Measurements from ENCODE around the gene CSAD. TPM values are rescaled to one million over a fixed set of nuclear protein-coding genes. Genes with fewer than 3 reads are reported as not detected.

CSAD gene
- total and polyA plus RNA-seq, 2 of the 13 experiments (the other 11 are each of a cell fraction or from before 2014, with no cell fraction given), result 7.2 to 23.5 TPM

- no peak for TF ChIP-seq ZNF597 (CRISPR knock-in tag; IDR thresholded peaks at IDR 0.05)
- no peak for TF ChIP-seq ZNF383 (CRISPR knock-in tag; IDR thresholded peaks at IDR 0.05; ENCODE audit: borderline replicate concordance)
- TF ChIP-seq TFE3 (CRISPR knock-in tag; IDR thresholded peaks at IDR 0.05), result peak; percentile 60; the same call in 1 of the 2 replicates
- TF ChIP-seq GFI1 (CRISPR knock-in tag; IDR thresholded peaks at IDR 0.05; ENCODE audit: borderline replicate concordance), result no peak
- no peak for TF ChIP-seq MXD1 (CRISPR knock-in tag; IDR thresholded peaks at IDR 0.05)
- no peak for TF ChIP-seq ZNF512B (CRISPR knock-in tag; IDR thresholded peaks at IDR 0.05; ENCODE audit: borderline replicate concordance)
- no peak for TF ChIP-seq RBFOX2 (IDR thresholded peaks at IDR 0.05; ENCODE audit: low read depth, low read length)
- TF ChIP-seq ZBTB1 (CRISPR knock-in tag; IDR thresholded peaks at IDR 0.05; ENCODE audit: borderline replicate concordance), result no peak
- no peak for TF ChIP-seq ATRX (CRISPR knock-in tag; IDR thresholded peaks at IDR 0.05; ENCODE audit: borderline replicate concordance)
- TF ChIP-seq ZNF720 (CRISPR knock-in tag; IDR thresholded peaks at IDR 0.05), result no peak
- TF ChIP-seq NFE2L2 (IDR thresholded peaks at IDR 0.05; ENCODE audit: low read length), result no peak
- no peak for TF ChIP-seq ZNF280D (CRISPR knock-in tag; IDR thresholded peaks at IDR 0.05)
- TF ChIP-seq THRA (CRISPR knock-in tag; IDR thresholded peaks at IDR 0.05; ENCODE audit: borderline replicate concordance), result peak; percentile 61; the same call in 1 of the 2 replicates
- TF ChIP-seq ZNF841 (CRISPR knock-in tag; IDR thresholded peaks at IDR 0.05; ENCODE audit: borderline replicate concordance), result no peak
- no peak for TF ChIP-seq CHD2 (IDR thresholded peaks at IDR 0.05; ENCODE audit: low read depth, low read length)
- TF ChIP-seq ZNF777 (CRISPR knock-in tag; IDR thresholded peaks at IDR 0.05), result no peak
- TF ChIP-seq RXRB (CRISPR knock-in tag; IDR thresholded peaks at IDR 0.05; ENCODE audit: borderline replicate concordance), result peak; percentile 85
- no peak for TF ChIP-seq KDM5A (IDR thresholded peaks at IDR 0.05; ENCODE audit: borderline replicate concordance, low read length)
- TF ChIP-seq SIN3A (IDR thresholded peaks at IDR 0.05; ENCODE audit: borderline replicate concordance, low read depth, low read length), result no peak
These were observed 5.7 kb downstream of the CSAD start (continued) for GRCh38 chr12:53174881-53175491.

Data from HepG2 (cell line).